GM12874 (cell line): ENCODE measurements around the gene NKD2.

ENCODE experiments used
- TF ChIP-seq, protein P1 (sequence below): IDR thresholded peaks from 2 replicates; pipeline ENCODE4 v1.5.1; 2011; ENCODE audit warnings: low read depth, mild to moderate bottlenecking, control low read depth, low read length, moderate library complexity; ENCODE audit not compliant: insufficient read depth

Gene NKD2

DNA sequence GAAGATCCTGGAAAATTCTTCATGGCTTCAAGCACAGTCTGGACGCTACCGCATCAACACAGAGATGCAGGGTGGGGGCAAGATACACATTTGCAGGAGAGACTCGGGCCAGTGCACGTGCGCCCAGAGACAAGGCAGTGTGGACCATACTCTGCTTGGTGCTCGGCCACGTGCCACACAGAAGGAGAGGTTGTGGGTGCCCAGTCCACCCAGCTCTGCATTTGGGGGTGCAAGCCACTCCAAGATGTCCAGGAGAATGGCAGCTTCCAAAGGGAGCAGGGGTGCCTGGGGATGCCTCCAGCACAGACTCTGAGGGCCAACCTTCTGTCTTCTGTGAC is 4.3 kb downstream of the NKD2 start:
- TF ChIP-seq, protein P1, sequence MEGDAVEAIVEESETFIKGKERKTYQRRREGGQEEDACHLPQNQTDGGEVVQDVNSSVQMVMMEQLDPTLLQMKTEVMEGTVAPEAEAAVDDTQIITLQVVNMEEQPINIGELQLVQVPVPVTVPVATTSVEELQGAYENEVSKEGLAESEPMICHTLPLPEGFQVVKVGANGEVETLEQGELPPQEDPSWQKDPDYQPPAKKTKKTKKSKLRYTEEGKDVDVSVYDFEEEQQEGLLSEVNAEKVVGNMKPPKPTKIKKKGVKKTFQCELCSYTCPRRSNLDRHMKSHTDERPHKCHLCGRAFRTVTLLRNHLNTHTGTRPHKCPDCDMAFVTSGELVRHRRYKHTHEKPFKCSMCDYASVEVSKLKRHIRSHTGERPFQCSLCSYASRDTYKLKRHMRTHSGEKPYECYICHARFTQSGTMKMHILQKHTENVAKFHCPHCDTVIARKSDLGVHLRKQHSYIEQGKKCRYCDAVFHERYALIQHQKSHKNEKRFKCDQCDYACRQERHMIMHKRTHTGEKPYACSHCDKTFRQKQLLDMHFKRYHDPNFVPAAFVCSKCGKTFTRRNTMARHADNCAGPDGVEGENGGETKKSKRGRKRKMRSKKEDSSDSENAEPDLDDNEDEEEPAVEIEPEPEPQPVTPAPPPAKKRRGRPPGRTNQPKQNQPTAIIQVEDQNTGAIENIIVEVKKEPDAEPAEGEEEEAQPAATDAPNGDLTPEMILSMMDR: no peak

DNA sequence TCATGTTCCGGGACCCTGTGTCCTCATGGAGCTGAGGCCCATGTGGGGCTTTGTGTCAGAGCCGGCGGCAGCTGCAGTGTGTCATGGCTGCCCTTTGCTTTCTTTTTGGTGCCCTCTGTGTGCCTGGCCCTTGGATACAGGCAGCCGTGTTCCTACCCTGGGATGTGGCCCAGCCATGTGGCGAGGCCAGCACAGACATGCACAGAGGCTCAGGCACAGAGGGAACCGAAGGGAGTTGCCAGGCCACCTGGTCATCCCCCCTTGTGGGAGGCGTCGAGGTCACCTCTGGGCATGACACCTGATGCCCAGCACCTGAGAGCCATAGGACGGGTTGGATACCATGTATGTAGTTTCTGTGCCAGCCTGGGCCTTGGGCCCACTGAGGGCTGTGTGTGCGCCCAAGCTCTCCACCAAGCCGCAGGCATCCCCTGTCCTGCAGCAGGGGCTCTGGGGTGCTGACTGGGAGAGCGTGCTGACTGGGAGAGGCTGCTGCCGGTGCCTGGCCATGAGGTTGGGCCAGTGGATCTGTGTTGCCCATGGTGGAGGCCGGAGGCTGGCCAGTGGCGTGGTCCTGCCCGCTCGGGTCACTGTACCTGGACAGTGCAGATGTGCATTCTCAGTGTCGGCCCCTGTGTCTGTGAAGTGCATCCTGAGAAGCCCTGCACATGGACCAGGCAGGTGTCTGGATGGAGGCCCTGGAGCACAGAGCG is 4.8 kb downstream of the NKD2 start:
- TF ChIP-seq, protein P1: no peak

DNA sequence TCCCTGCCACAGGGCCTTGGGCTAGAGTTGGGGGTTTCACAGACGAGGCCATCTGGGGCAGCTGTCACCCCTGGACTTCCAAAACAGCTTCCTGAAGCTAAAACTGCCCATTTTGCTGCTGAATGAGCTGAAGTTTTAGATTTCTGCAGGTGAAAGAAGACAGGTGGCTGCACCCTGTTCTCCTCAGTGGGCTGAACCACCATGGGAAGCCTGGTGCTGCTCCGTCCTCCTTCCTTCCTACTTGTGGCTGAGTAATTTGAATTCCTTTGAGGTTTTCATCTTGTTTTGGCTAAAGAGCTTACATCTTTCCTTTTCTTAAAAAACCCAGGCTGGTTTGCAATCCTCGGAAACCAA is 5.3 kb downstream of the NKD2 start:
- TF ChIP-seq, protein P1: no peak

DNA sequence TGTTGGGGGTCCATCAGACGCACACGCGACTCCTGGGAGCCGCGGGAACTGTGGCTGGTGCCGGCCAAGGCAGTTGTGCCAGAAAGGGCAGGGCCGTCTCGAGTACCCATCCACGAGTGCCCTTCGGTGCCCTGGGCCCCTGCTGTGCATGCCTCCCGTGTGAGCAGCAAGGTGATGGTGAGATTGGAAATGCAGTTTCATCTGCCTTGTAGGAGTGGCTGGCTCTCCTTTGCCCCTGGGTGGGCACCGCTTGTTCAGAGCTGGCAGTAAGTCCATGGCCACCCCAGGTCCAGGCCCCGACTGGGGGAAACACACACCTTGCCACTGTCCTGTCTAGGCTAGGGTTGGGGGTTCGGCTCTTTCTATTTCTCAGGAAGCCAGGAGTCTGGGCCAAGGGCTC is 5.7 kb downstream of the NKD2 start:
- TF ChIP-seq, protein P1: no peak

DNA sequence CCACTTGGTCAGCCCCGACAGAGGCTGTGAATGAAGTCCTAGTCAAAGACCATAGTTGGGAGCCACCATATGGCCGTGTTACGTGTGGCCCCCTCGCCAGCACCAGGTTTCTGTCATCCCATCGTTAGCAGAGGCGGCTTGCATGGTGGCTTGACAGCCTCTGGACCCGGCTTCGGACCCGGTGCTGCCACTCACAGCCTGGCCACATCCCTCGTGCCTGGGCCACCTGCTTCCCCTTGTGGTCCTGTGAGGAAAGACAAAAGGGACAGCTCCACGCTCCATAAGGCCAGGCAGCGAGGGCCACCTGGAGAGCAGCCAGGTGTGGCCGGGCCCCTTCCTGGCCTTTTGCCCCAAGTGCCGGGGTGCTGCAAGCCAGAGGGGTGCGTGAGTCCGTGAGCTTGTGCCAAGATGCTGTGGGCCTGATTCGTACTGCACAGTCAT is 6.2 kb downstream of the NKD2 start:
- TF ChIP-seq, protein P1: no peak

DNA sequence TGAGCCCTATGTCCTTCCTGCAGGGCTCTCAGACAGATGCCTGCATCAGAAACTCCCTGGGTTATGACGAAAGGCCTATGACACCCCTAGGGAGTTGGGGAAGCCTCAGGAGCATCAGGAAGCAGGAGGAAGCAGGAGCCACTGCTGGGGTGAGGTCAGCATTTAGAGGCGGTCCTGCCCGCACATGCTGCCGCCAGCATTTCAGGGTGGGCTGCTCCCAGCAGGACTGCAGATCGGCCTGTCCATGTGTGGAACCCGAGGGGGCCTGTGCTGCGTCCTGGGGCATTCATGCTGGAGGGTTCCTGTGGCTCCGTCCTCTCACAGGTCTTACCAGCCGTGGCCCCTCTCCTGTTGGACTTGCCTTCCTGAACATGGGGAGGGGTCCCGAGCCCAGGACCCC is 6.9 kb downstream of the NKD2 start:
- TF ChIP-seq, protein P1: no peak

DNA sequence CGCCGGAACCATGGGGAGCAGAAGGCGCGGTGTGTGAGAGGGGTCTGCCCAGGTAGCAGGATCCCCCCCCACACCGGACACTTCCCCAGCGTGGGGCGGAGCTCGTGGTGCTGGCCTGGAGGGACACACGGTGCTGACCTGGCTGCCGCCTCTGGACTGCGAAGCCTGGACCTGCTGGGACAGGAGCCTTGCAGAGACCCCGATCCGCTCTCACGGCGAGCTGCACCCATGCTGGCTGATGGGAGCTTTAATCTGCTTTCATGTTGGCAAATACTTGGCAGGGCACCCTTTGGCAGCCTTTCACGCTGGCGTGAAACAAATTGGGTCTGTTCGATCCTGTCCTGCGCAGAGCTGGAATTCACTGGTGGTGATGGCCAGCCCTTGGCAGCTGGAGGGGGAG is 7.4 kb downstream of the NKD2 start:
- TF ChIP-seq, protein P1: no peak
